Fibroblast of villous mesenchyme (primary cell): ENCODE measurements around the gene SHROOM3. TPM values are rescaled to one million over a fixed set of nuclear protein-coding genes. Genes with fewer than 3 reads are reported as not detected.

ENCODE experiments used
- DNase-seq: peaks from one replicate; pipeline ENCODE4 v3.0.0-alpha.2; 2010; ENCODE audit warnings: low read depth
- H3K4me3 ChIP-seq: 2 replicates; pipeline ENCODE4 v1.5.1; 2011; ENCODE audit warnings: low read depth, mild to moderate bottlenecking, low read length
- total RNA-seq: library from RNA; depleted of rRNA; stranded (reverse); fragments of >200 nt; gene quantifications from 2 replicates; pipeline ENCODE4 v1.2.3, GENCODE V29; 2012
- TF ChIP-seq, protein P1 (sequence below): IDR thresholded peaks from 2 replicates; pipeline ENCODE4 v1.5.1; 2012; ENCODE audit warnings: low read depth, mild to moderate bottlenecking, low read length; ENCODE audit not compliant: insufficient read depth

The SHROOM3 gene
- total RNA-seq, 1 donor: 27.6 TPM

DNA sequence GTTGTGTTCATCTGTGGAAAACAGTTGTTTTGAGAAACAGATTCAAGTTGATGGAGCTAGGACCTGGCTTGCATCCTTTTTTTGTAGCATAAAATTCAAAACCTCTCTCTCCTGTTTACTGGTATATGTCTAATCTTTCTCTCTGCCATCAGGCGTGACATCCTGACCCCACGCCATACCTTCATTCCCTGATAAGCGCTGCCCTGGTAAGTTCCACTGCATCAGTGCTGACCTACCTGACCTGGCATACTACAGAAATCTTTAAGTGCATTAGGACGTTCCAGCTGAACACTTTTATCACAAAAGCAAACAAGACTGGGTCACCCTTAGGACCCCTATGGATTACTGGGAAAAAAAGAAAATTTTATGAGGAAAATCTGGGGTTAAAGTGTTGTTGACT, 230.7 kb downstream of the SHROOM3 start:
- DNase-seq: no peak
- TF ChIP-seq, protein P1, sequence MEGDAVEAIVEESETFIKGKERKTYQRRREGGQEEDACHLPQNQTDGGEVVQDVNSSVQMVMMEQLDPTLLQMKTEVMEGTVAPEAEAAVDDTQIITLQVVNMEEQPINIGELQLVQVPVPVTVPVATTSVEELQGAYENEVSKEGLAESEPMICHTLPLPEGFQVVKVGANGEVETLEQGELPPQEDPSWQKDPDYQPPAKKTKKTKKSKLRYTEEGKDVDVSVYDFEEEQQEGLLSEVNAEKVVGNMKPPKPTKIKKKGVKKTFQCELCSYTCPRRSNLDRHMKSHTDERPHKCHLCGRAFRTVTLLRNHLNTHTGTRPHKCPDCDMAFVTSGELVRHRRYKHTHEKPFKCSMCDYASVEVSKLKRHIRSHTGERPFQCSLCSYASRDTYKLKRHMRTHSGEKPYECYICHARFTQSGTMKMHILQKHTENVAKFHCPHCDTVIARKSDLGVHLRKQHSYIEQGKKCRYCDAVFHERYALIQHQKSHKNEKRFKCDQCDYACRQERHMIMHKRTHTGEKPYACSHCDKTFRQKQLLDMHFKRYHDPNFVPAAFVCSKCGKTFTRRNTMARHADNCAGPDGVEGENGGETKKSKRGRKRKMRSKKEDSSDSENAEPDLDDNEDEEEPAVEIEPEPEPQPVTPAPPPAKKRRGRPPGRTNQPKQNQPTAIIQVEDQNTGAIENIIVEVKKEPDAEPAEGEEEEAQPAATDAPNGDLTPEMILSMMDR: no peak
- no peak overlapping the region for H3K4me3 ChIP-seq

DNA sequence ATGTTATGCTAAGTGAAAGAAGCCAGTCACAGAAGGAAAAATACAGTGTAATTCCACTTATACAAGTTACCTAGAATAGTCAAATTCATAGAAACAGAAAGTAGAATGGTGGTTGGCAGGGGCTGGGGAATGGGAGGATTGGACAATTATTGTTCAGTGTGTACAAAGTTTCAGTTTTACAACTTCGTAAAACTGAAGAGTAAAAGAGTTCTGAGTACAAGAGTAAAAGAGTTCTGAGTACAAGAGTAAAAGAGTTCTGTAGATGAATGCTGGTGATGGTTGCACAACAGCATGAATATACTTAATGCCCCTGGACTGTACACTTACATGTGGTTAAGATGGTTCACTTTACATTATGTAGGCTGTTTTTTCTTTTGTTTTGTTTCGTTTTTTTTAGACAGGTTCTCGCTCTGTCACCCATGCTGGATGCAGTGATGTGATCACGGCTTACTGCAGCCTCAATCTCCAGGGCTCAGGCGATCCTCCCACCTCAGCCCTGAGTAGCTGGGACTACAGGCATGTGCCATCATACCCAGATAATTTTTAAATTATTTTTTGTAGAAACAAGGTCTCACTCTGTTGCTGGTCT, 232.0 kb downstream of the SHROOM3 start:
- peak; percentile 38 for DNase-seq
- H3K4me3 ChIP-seq: no peak overlapping the region
- TF ChIP-seq, protein P1: no peak

DNA sequence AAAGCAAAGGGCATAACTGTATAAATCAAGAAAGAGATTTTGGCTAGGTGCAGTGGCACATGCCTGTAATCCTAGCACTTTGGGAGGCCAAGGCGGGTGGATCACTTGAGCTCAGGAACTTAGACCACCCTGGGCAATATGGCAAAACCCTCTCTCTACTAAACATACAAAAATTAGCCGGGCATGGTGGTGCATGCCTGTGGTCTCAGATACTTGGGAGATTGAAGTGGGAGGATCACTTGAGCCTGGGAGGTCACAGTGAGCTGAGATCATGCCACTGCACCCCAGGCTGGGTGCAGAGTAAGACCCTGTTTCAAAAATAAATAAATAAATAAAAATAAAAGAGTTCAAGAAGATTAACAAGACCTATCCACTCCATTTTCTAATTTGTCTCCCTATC, 235.6 kb downstream of the SHROOM3 start:
- H3K4me3 ChIP-seq: no peak overlapping the region
- DNase-seq: no peak
- TF ChIP-seq, protein P1: no peak

DNA sequence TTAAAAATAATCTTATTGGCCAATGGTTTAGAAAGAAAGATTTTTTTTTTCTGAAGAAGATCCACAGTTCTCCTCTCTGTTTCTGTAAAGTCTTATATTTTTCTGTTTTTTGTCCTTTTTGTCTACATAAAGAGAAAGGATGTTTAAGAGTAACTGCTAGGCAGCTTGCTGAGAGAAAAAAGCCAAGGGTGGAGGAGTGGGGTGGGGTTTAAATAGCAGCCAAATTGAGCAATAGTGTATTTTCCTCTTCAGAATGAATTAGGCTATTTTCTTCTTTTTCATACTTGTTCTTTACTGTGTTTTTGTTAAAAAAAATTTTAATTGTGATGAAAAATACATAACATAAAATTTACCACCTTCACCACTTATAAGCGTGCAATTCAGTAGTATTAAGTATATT, 238.3 kb downstream of the SHROOM3 start:
- TF ChIP-seq, protein P1: no peak
- no peak overlapping the region for H3K4me3 ChIP-seq
- DNase-seq: no peak

DNA sequence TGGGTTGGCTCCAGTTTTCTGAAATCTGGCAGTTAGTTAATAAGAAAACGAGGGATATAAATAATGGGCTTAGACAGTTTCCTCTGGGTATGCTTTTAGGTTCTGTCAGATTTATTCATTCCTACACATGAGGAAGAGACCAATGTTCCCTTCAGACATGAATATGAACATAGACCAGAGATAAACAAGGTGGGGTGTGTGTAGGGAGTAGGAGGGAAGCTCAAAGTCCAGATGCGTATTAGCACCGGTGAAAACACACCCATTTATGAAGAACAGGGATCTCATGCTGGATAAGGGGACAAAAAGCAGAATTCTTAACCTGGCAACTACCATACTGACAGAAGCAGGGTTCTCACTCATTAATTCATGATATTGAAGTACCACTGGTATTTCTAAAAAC, 240.0 kb downstream of the SHROOM3 start:
- no peak for DNase-seq
- TF ChIP-seq, protein P1: no peak
- no peak overlapping the region for H3K4me3 ChIP-seq

DNA sequence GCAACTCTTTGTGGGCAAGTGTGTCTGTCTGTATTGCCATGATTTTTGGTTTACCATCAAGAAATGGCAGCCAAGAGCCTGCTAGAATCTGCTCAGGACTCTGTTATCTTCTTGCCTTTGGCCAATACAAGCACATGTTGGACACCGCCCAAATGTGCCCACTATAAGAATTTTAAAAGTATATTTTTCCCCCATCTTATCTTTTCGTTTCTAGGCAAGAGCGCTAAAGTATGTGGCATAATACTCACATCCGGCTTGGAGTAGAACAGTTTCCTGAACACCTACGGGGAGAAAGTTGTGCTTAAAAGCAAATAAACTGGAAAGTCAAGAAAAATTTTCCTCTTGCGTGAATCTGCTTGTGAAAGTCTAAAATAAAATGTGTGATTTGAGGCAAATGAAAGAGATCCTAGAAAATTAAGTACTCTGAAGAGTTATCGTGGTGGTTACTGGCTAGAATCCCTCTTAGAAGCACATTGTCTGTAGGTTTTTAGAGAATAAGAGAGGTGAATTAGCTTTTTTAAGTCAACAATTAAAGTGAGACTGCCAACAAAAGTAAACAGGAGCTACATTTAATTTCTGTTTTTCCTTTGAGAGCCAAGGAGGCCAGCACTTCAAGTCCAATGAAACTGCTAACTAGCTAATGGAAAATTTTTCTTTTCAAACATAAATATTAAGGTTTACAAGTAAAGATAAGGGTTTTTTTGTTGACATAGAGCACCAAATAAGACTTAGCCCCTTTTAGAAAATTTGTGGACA, 242.7 kb downstream of the SHROOM3 start:
- H3K4me3 ChIP-seq: no peak overlapping the region
- peak; percentile 38 for DNase-seq
- TF ChIP-seq, protein P1: no peak
